DOHH2 (cell line): ENCODE results near the gene DNAJB12.

Source experiments
- EZH2phosphoT487 ChIP-seq: fragments of 200-600 bp; sonication (generic); IDR thresholded peaks from 2 replicates; pipeline ENCODE4 v1.6.1; 2017; ENCODE audit warnings: borderline replicate concordance, mild to moderate bottlenecking, antibody characterized with exemption, low read length, moderate library complexity, mixed read lengths
- TF ChIP-seq, protein P1 (sequence below): fragments of 200-600 bp; sonication (generic); IDR thresholded peaks from one replicate; pipeline ENCODE4 v1.5.1; 2014; ENCODE audit warnings: antibody characterized with exemption, mild to moderate bottlenecking, low read depth, low read length; ENCODE audit not compliant: poor library complexity, severe bottlenecking

- TF ChIP-seq, protein P1, sequence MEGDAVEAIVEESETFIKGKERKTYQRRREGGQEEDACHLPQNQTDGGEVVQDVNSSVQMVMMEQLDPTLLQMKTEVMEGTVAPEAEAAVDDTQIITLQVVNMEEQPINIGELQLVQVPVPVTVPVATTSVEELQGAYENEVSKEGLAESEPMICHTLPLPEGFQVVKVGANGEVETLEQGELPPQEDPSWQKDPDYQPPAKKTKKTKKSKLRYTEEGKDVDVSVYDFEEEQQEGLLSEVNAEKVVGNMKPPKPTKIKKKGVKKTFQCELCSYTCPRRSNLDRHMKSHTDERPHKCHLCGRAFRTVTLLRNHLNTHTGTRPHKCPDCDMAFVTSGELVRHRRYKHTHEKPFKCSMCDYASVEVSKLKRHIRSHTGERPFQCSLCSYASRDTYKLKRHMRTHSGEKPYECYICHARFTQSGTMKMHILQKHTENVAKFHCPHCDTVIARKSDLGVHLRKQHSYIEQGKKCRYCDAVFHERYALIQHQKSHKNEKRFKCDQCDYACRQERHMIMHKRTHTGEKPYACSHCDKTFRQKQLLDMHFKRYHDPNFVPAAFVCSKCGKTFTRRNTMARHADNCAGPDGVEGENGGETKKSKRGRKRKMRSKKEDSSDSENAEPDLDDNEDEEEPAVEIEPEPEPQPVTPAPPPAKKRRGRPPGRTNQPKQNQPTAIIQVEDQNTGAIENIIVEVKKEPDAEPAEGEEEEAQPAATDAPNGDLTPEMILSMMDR, result no peak
- no peak for TF ChIP-seq EZH2phosphoT487
Measured at GRCh38 chr10:72389716-72390115, 35.0 kb upstream of the DNAJB12 start.
